GM12878 (cell line): ENCODE results near the gene GTF2IRD1. TPM values are rescaled to one million over a fixed set of nuclear protein-coding genes. Genes with fewer than 3 reads are reported as not detected.

Experiments used
- ATAC-seq: fragments of 200-7000 bp; cut with Tn5 transposase; 3 replicates; pipeline ENCODE4 v1.9.1; 2020; ENCODE audit warnings: mild to moderate bottlenecking, moderate library complexity
- BruUV-seq: library from RNA; stranded (reverse); fragments of 400-500 nt; replicated peaks from 2 replicates; lab custom pipeline; 2021; lab: Mats Ljungman, UMichigan
- CTCF ChIA-PET: fragments of 300-600 bp; sonication (Branson Sonifier 250); formaldehyde crosslinking; extraction: SDS; loops from one replicate; lab custom pipeline; 2021; ENCODE audit warnings: inconsistent platforms; lab: Yijun Ruan, JAX
- POLR2A ChIA-PET: fragments of 350-600 bp; formaldehyde crosslinking; extraction: SDS; loops from one replicate; lab custom pipeline; 2021; ENCODE audit warnings: inconsistent platforms; lab: Charles Lee
- RAD21 ChIA-PET: fragments of 300-600 bp; sonication (Branson Sonifier 250); formaldehyde crosslinking; loops from one replicate; lab custom pipeline; 2023; ENCODE audit warnings: antibody characterized with exemption; ENCODE audit not compliant: unreplicated experiment; lab: Charles Lee
- SMC1A ChIA-PET: fragments of 300-600 bp; sonication (Branson Sonifier 250); formaldehyde crosslinking; loops from one replicate; lab custom pipeline; 2023; ENCODE audit not compliant: unreplicated experiment, uncharacterized antibody; lab: Charles Lee
- DNase-seq: peaks from one replicate; pipeline ENCODE4 v3.0.0-alpha.2; 2011; ENCODE audit warnings: low read depth, low spot score
- FAIRE-seq: peaks from 3 replicates; lab custom pipeline; 2011; peaks lifted over from hg19 to GRCh38; lab: Jason Lieb, UNC
- H2AFZ ChIP-seq: 2 replicates; pipeline ENCODE4 v1.6.0; 2011; ENCODE audit warnings: low read depth, low read length, control low read depth; ENCODE audit not compliant: control insufficient read depth
- H3K27ac ChIP-seq: 2 replicates; pipeline ENCODE4 v1.5.1; 2011; ENCODE audit warnings: control low read depth; ENCODE audit not compliant: control insufficient read depth, insufficient read depth
- H3K27me3 ChIP-seq, 2 experiments: replicated peaks in 1 of 2; 2 replicates each; pipeline versions ENCODE4 v1.6.0 to v1.6.1; 2011; ENCODE audit warnings: low read length in 1 of 2; ENCODE audit not compliant: control insufficient read depth in 2 of 2, insufficient read depth in 2 of 2
- H3K36me3 ChIP-seq, 2 experiments: 2 replicates each; pipeline ENCODE4 v1.5.1; 2011; ENCODE audit warnings: low read length in 1 of 2; ENCODE audit not compliant: control insufficient read depth in 2 of 2, insufficient read depth in 2 of 2
- H3K4me1 ChIP-seq: 2 replicates; pipeline ENCODE4 v1.6.1; 2011; ENCODE audit warnings: mild to moderate bottlenecking, low read length, moderate library complexity, mixed read lengths; ENCODE audit not compliant: control insufficient read depth, insufficient read depth
- H3K4me2 ChIP-seq: 2 replicates; pipeline ENCODE4 v1.6.0; 2011; ENCODE audit warnings: control low read depth; ENCODE audit not compliant: control insufficient read depth, insufficient read depth
- H3K4me3 ChIP-seq: fragments of 200-600 bp; sonication (generic); 2 replicates; pipeline ENCODE4 v1.5.1; 2016
- H3K79me2 ChIP-seq: 2 replicates; pipeline ENCODE4 v1.6.0; 2011; ENCODE audit warnings: low read length; ENCODE audit not compliant: control insufficient read depth, insufficient read depth
- H3K9ac ChIP-seq: 2 replicates; pipeline ENCODE4 v1.8.0; 2011; ENCODE audit warnings: low read length, control low read depth, mixed read lengths; ENCODE audit not compliant: control insufficient read depth, insufficient read depth
- H3K9me3 ChIP-seq: replicated peaks from 3 replicates; pipeline ENCODE4 v1.5.1; 2011; ENCODE audit warnings: mild to moderate bottlenecking, low read length; ENCODE audit not compliant: control insufficient read depth, insufficient read depth
- H4K20me1 ChIP-seq: 2 replicates; pipeline ENCODE4 v1.6.0; 2011; ENCODE audit not compliant: control insufficient read depth, insufficient read depth
- ATF7 ChIP-seq: fragments of 450-650 bp; IDR thresholded peaks from 2 replicates; pipeline ENCODE4 v1.6.1; 2016; ENCODE audit warnings: low read depth, mild to moderate bottlenecking
- EP300 ChIP-seq, 2 experiments: fragments of 150-350 bp in 1 of 2; IDR thresholded peaks; 2 replicates each; pipeline ENCODE4 v1.6.1; 2011 to 2012; ENCODE audit warnings: low read depth in 2 of 2, low read length in 2 of 2, borderline replicate concordance in 1 of 2, improper control_type of control experiment in 1 of 2, inconsistent platforms in 1 of 2; ENCODE audit not compliant: control insufficient read depth in 1 of 2
- KLF5 ChIP-seq: fragments of 450-650 bp; IDR thresholded peaks from 2 replicates; pipeline ENCODE4 v1.6.1; 2014; ENCODE audit warnings: mild to moderate bottlenecking; ENCODE audit not compliant: partially characterized antibody
- MEF2A ChIP-seq: IDR thresholded peaks from 2 replicates; pipeline ENCODE4 v1.6.1; 2011; ENCODE audit warnings: low read depth, mild to moderate bottlenecking, low read length, moderate library complexity; ENCODE audit not compliant: insufficient read depth
- RB1 ChIP-seq: fragments of 450-650 bp; formaldehyde crosslinking; IDR thresholded peaks from 2 replicates; pipeline ENCODE4 v1.6.1; 2017; ENCODE audit warnings: mild to moderate bottlenecking, borderline replicate concordance
- RCOR1 ChIP-seq: conservative IDR thresholded peaks from 2 replicates; pipeline ENCODE4 v1.6.1; 2012; ENCODE audit warnings: low read depth, low read length, improper control_type of control experiment
- RFX5 ChIP-seq: IDR thresholded peaks from 2 replicates; pipeline ENCODE4 v1.6.1; 2011; ENCODE audit warnings: low read depth, low read length, improper control_type of control experiment
- SIN3A ChIP-seq: IDR thresholded peaks from 2 replicates; pipeline ENCODE4 v1.6.1; 2012; ENCODE audit warnings: low read depth, low read length, improper control_type of control experiment
- SREBF1 ChIP-seq: IDR thresholded peaks from 2 replicates; pipeline ENCODE4 v1.6.1; 2012; ENCODE audit warnings: mild to moderate bottlenecking, low read length
- SREBF2 ChIP-seq: IDR thresholded peaks from 2 replicates; pipeline ENCODE4 v1.6.1; 2012; ENCODE audit warnings: mild to moderate bottlenecking, low read length
- TAF1 ChIP-seq: IDR thresholded peaks from 2 replicates; pipeline ENCODE4 v1.6.1; 2011; ENCODE audit warnings: mild to moderate bottlenecking, low read depth, low read length, borderline replicate concordance
- TCF7 ChIP-seq: IDR thresholded peaks from 2 replicates; pipeline ENCODE4 v1.6.1; 2014; ENCODE audit warnings: antibody characterized with exemption, borderline replicate concordance
- WGBS: methylation state at CpG from one replicate; pipeline ENCODE4 v1.1.6; 2016; ENCODE audit warnings: low lambda C conversion rate; ENCODE audit not compliant: insufficient replicate concordance, insufficient coverage; ENCODE audit errors: missing lambda C conversion rate; 5-methylcytosine and 5-hydroxymethylcytosine counted together
- in situ Hi-C: fragments of 300-500 bp; cut with MboI; formaldehyde crosslinking; loops from 9 replicates; pipeline ENCODE4 v1.14.3; 2018; ENCODE audit warnings: mixed read lengths
- intact Hi-C: fragments of 100-400 bp; cut with micrococcal nuclease; formaldehyde crosslinking; loops from one replicate; pipeline ENCODE4 v1.14.2; 2022; ENCODE audit not compliant: unreplicated experiment
- polyA plus RNA-seq, 11 experiments: library from polyadenylated mRNA; depleted of rRNA in 4 of 11; unstranded in 6 of 11; stranded (reverse) in 5 of 11; fragments of >200 nt; fragmentation: Nextera tagmentation in 4 of 11; fragmentation: Illumina TruSeq in 1 of 11; extraction: Ambion mirVana in 4 of 11; extraction: Trizol in 1 of 11; gene quantifications; 1 replicate in 1 of 11; 2 replicates in 10 of 11; pipeline versions ENCODE4 v1.2.1 to v1.2.3, GENCODE V29; 2011 to 2016; ENCODE audit warnings: inconsistent platforms in 2 of 11, missing spikeins in 2 of 11, low read depth in 1 of 11
- total RNA-seq, 4 experiments: library from RNA; depleted of rRNA in 3 of 4; stranded (reverse); fragments of >200 nt in 3 of 4; fragmentation: Illumina TruSeq in 1 of 4; extraction: Trizol in 1 of 4; gene quantifications; 2 replicates each; pipeline versions ENCODE4 v1.2.1 to v1.2.3, GENCODE V29; 2013 to 2021
- TF ChIP-seq, protein P1 (sequence below), 3 experiments: IDR thresholded peaks in 2 of 3; conservative IDR thresholded peaks in 1 of 3; 2 replicates each; pipeline ENCODE4 v1.5.1; 2011; ENCODE audit warnings: low read depth in 3 of 3, low read length in 3 of 3, mild to moderate bottlenecking in 3 of 3, control low read depth in 2 of 3, moderate library complexity in 2 of 3, inconsistent platforms in 1 of 3, mixed read lengths in 1 of 3; ENCODE audit not compliant: control insufficient read depth in 2 of 3, insufficient read depth in 1 of 3; ENCODE audit errors: extremely low read depth in 1 of 3
- TF ChIP-seq, protein P2 (sequence below): IDR thresholded peaks from 2 replicates; pipeline ENCODE4 v1.6.1; 2012; ENCODE audit warnings: mild to moderate bottlenecking, low read depth, low read length
- TF ChIP-seq, protein P3 (sequence below): fragments of 450-650 bp; IDR thresholded peaks from 2 replicates; pipeline ENCODE4 v1.6.1; 2017; ENCODE audit warnings: antibody characterized with exemption, mild to moderate bottlenecking, moderate library complexity

GTF2IRD1 gene
- total and polyA plus RNA-seq, 10 of the 15 experiments (the other 5 are each of a cell fraction or from before 2014, with no cell fraction given): 0.48 to 3.0 (median 1.3) TPM

DNA sequence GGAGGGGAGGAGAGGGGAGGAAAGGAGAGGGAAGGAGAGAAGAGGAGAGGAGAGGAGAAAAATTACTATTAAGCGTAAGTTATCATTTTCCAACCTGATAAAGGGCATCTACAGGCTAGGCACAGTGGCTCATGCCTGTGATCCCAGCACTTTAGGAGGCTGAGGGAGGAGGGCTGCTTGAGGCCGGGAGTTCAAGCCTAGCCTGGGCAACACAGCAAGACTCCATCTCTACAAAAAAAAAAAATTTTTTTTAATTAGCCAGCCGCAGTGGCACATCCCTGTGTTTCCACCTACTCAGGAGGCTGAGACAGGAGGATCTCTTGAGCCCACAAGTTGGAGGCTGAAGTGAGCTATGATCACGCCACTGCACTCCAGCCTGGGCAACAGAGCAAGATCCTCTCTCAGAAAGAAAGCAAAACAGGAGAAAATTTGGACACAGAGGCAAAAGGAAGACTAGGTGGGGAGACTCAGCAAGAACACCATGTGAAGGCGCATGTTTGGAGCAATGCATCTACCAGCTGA, 168.6 kb downstream of the GTF2IRD1 start:
- no TSS peak for BruUV-seq
- intact Hi-C loops (no loop called here), in situ Hi-C loops (no loop called here)
- Histone ChIP-seq H3K9me3 (no peaks in the 10 kb centered on the region), H3K9ac (no peak overlapping the region), H3K4me3 (no peak overlapping the region), H3K27me3 (no peaks in the 10 kb centered on the region), H3K4me1 (peaks cover 7% of the 10 kb centered on the region), H3K79me2 (no peaks in the 10 kb centered on the region), H3K4me2 (no peak overlapping the region), H4K20me1 (no peaks in the 10 kb centered on the region), H3K36me3 (no peaks in the 10 kb centered on the region), H3K27ac (no peak overlapping the region), H2AFZ (no peak overlapping the region)
- TF ChIP-seq RFX5: no peak
- TF ChIP-seq RB1: no peak
- TF ChIP-seq SREBF1: no peak
- no peak for TF ChIP-seq KLF5
- no peak for TF ChIP-seq SREBF2
- no peak for TF ChIP-seq TCF7
- no peak for TF ChIP-seq MEF2A
- TF ChIP-seq SIN3A: no peak
- TF ChIP-seq, protein P1, sequence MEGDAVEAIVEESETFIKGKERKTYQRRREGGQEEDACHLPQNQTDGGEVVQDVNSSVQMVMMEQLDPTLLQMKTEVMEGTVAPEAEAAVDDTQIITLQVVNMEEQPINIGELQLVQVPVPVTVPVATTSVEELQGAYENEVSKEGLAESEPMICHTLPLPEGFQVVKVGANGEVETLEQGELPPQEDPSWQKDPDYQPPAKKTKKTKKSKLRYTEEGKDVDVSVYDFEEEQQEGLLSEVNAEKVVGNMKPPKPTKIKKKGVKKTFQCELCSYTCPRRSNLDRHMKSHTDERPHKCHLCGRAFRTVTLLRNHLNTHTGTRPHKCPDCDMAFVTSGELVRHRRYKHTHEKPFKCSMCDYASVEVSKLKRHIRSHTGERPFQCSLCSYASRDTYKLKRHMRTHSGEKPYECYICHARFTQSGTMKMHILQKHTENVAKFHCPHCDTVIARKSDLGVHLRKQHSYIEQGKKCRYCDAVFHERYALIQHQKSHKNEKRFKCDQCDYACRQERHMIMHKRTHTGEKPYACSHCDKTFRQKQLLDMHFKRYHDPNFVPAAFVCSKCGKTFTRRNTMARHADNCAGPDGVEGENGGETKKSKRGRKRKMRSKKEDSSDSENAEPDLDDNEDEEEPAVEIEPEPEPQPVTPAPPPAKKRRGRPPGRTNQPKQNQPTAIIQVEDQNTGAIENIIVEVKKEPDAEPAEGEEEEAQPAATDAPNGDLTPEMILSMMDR (IDR thresholded peaks at IDR 0.05 in 2 of 3, conservative IDR thresholded peaks at IDR 0.05 in 1 of 3; ENCODE audit: control insufficient read depth in 2 of 3, extremely low read depth in 1 of 3, insufficient read depth in 1 of 3, low read depth in 3 of 3, low read length in 3 of 3): no peak
- no peak for TF ChIP-seq ATF7
- TF ChIP-seq, protein P2, sequence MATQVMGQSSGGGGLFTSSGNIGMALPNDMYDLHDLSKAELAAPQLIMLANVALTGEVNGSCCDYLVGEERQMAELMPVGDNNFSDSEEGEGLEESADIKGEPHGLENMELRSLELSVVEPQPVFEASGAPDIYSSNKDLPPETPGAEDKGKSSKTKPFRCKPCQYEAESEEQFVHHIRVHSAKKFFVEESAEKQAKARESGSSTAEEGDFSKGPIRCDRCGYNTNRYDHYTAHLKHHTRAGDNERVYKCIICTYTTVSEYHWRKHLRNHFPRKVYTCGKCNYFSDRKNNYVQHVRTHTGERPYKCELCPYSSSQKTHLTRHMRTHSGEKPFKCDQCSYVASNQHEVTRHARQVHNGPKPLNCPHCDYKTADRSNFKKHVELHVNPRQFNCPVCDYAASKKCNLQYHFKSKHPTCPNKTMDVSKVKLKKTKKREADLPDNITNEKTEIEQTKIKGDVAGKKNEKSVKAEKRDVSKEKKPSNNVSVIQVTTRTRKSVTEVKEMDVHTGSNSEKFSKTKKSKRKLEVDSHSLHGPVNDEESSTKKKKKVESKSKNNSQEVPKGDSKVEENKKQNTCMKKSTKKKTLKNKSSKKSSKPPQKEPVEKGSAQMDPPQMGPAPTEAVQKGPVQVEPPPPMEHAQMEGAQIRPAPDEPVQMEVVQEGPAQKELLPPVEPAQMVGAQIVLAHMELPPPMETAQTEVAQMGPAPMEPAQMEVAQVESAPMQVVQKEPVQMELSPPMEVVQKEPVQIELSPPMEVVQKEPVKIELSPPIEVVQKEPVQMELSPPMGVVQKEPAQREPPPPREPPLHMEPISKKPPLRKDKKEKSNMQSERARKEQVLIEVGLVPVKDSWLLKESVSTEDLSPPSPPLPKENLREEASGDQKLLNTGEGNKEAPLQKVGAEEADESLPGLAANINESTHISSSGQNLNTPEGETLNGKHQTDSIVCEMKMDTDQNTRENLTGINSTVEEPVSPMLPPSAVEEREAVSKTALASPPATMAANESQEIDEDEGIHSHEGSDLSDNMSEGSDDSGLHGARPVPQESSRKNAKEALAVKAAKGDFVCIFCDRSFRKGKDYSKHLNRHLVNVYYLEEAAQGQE: no peak
- TF ChIP-seq, protein P3, sequence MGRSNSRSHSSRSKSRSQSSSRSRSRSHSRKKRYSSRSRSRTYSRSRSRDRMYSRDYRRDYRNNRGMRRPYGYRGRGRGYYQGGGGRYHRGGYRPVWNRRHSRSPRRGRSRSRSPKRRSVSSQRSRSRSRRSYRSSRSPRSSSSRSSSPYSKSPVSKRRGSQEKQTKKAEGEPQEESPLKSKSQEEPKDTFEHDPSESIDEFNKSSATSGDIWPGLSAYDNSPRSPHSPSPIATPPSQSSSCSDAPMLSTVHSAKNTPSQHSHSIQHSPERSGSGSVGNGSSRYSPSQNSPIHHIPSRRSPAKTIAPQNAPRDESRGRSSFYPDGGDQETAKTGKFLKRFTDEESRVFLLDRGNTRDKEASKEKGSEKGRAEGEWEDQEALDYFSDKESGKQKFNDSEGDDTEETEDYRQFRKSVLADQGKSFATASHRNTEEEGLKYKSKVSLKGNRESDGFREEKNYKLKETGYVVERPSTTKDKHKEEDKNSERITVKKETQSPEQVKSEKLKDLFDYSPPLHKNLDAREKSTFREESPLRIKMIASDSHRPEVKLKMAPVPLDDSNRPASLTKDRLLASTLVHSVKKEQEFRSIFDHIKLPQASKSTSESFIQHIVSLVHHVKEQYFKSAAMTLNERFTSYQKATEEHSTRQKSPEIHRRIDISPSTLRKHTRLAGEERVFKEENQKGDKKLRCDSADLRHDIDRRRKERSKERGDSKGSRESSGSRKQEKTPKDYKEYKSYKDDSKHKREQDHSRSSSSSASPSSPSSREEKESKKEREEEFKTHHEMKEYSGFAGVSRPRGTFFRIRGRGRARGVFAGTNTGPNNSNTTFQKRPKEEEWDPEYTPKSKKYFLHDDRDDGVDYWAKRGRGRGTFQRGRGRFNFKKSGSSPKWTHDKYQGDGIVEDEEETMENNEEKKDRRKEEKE: no peak
- no peak for TF ChIP-seq RCOR1
- TF ChIP-seq EP300 (IDR thresholded peaks at IDR 0.05; ENCODE audit: borderline replicate concordance in 1 of 2, control insufficient read depth in 1 of 2, low read depth in 2 of 2, low read length in 2 of 2): no peak
- no peak for TF ChIP-seq TAF1
- SMC1A ChIA-PET: interaction anchor here (0.6 kb wide), 1 partner anchor 158 kb away, joined by 3 read pairs; no protein-coding TSS in a partner anchor
- POLR2A ChIA-PET: no interaction called here
- no peak for ATAC-seq
- no peak for FAIRE-seq
- DNase-seq: no peak
- RAD21 ChIA-PET: no interaction called here
- WGBS: 30% methylated on average over 5 of the region's 5 CpGs
- CTCF ChIA-PET: no interaction called here
